ENCODE results near the gene EPHA2. TPM values are rescaled to one million over a fixed set of nuclear protein-coding genes. Genes with fewer than 3 reads are reported as not detected.

The EPHA2 gene
- total RNA-seq, 2 experiments from 2014 or later, result 0.15 TPM; not detected in 1

- Histone ChIP-seq H3K4me2 (ENCODE audit: low read length) (no peak overlapping the region), H3K36me3 (ENCODE audit: insufficient read depth, low read length) (no peaks in the 10 kb centered on the region), H3K9me2 (ENCODE audit: insufficient read depth, low read length) (no peaks in the 10 kb centered on the region), H4K20me1 (ENCODE audit: insufficient read depth, low read length) (no peaks in the 10 kb centered on the region), H3K27ac (ENCODE audit: low read depth, low read length, poor library complexity, severe bottlenecking) (no peak overlapping the region), H2AFZ (ENCODE audit: low read length) (no peak overlapping the region), H3K79me2 (ENCODE audit: insufficient read depth, low read depth, low read length) (no peaks in the 10 kb centered on the region), H3K4me1 (ENCODE audit: insufficient read depth, low read length, poor library complexity, severe bottlenecking) (no peaks in the 10 kb centered on the region), H3K9me3 (ENCODE audit: low read length) (no peaks in the 10 kb centered on the region), H3K4me3 (ENCODE audit: low read depth, low read length, poor library complexity, severe bottlenecking) (no peak overlapping the region)
- no TSS peak for BruUV-seq (replicated peaks)
- TF ChIP-seq CTCF (conservative IDR thresholded peaks at IDR 0.05; ENCODE audit: low read length), result no peak
- TF ChIP-seq EZH2phosphoT487 (IDR thresholded peaks at IDR 0.05; ENCODE audit: borderline replicate concordance, low read depth, low read length), result no peak
- intact Hi-C loops (cut with micrococcal nuclease; ENCODE audit: unreplicated experiment), result no loop called here
- POLR2A ChIA-PET, result no interaction called here
- CTCF ChIA-PET (ENCODE audit: unreplicated experiment), result no interaction called here
- no peak for DNase-seq (ENCODE audit: low spot score)
Observed at GRCh38 chr1:16091296-16091695, 64.6 kb downstream of the EPHA2 start.

- no peaks in the 10 kb centered on the region for H4K20me1 ChIP-seq (ENCODE audit: insufficient read depth, low read length)
- CTCF ChIA-PET (ENCODE audit: unreplicated experiment), result no interaction called here
- intact Hi-C loops (cut with micrococcal nuclease; ENCODE audit: unreplicated experiment), result no loop called here
Observed at GRCh38 chr1:16090076-16090826, 65.6 kb downstream of the EPHA2 start.

More at GRCh38 chr1:16090076-16090826, 65.6 kb downstream of the EPHA2 start:
- no peaks in the 10 kb centered on the region for H3K36me3 ChIP-seq (ENCODE audit: insufficient read depth, low read length)
- H2AFZ ChIP-seq (ENCODE audit: low read length), result no peak overlapping the region
- H3K9me2 ChIP-seq (ENCODE audit: insufficient read depth, low read length), result no peaks in the 10 kb centered on the region
- POLR2A ChIA-PET, result no interaction called here
- no peak overlapping the region for H3K4me3 ChIP-seq (ENCODE audit: low read depth, low read length, poor library complexity, severe bottlenecking)
- no peaks in the 10 kb centered on the region for H3K4me1 ChIP-seq (ENCODE audit: insufficient read depth, low read length, poor library complexity, severe bottlenecking)
- no peaks in the 10 kb centered on the region for H3K79me2 ChIP-seq (ENCODE audit: insufficient read depth, low read depth, low read length)
- no TSS peak for BruUV-seq (replicated peaks)
- no peak overlapping the region for H3K4me2 ChIP-seq (ENCODE audit: low read length)
- H3K9me3 ChIP-seq (ENCODE audit: low read length), result no peaks in the 10 kb centered on the region
- TF ChIP-seq CTCF (conservative IDR thresholded peaks at IDR 0.05; ENCODE audit: low read length) (no peak), EZH2phosphoT487 (IDR thresholded peaks at IDR 0.05; ENCODE audit: borderline replicate concordance, low read depth, low read length) (no peak)
- H3K27ac ChIP-seq (ENCODE audit: low read depth, low read length, poor library complexity, severe bottlenecking), result no peak overlapping the region
- DNase-seq (ENCODE audit: low spot score), result no peak

Data from OCI-LY7 (cell line).